HCT116 (cell line): ENCODE results near the gene SCGN. TPM values are rescaled to one million over a fixed set of nuclear protein-coding genes. Genes with fewer than 3 reads are reported as not detected.

ENCODE experiments used
- ATAC-seq: fragments of 200-7000 bp; cut with Tn5 transposase; 2 replicates; pipeline ENCODE4 v1.9.1; 2020; ENCODE audit warnings: mild to moderate bottlenecking, moderate library complexity
- BruUV-seq: library from RNA; stranded (reverse); fragments of 400-500 nt; replicated peaks from 2 replicates; lab custom pipeline; 2021; lab: Mats Ljungman, UMichigan
- CTCF ChIA-PET: fragments of 300-600 bp; sonication (Branson Sonifier 250); formaldehyde crosslinking; loops from one replicate; lab custom pipeline; 2021; ENCODE audit warnings: antibody characterized with exemption; lab: Charles Lee
- POLR2A ChIA-PET: fragments of 300-600, 350-600 bp; sonication (Branson Sonifier 250); formaldehyde crosslinking; loops from one replicate; lab custom pipeline; 2021; ENCODE audit warnings: antibody characterized with exemption; lab: Charles Lee
- RAD21 ChIA-PET, 2 experiments: fragments of 300-600 bp; sonication (Branson Sonifier 250); formaldehyde crosslinking; loops; one replicate each; lab custom pipeline; 2023; ENCODE audit warnings: low total read pairs in 2 of 2; ENCODE audit not compliant: uncharacterized antibody in 2 of 2, unreplicated experiment in 2 of 2, low non-redundant PET in 1 of 2; lab: Charles Lee
- DNase-seq: peaks from one replicate; pipeline ENCODE4 v3.0.0-alpha.2; 2010; ENCODE audit warnings: low read depth, low spot score
- H2AFZ ChIP-seq: fragments of 200-600 bp; shearing (Covaris generic), sonication (generic); 2 replicates; pipeline ENCODE4 v1.6.1; 2017; ENCODE audit warnings: low read depth, mixed run types, mixed read lengths, antibody characterized with exemption, low read length; ENCODE audit not compliant: poor library complexity, severe bottlenecking
- H3K27ac ChIP-seq: 2 replicates; pipeline ENCODE4 v1.5.1; 2012; ENCODE audit warnings: low read depth, low read length
- H3K27me3 ChIP-seq: fragments of 200-600 bp; sonication (generic); 2 replicates; pipeline ENCODE4 v1.6.1; 2016; ENCODE audit warnings: mixed run types, low read length, mixed read lengths; ENCODE audit not compliant: insufficient read depth
- H3K36me3 ChIP-seq, 2 experiments: fragments of 200-500 bp in 1 of 2; fragments of 200-600 bp in 1 of 2; sonication (Bioruptor generic) in 1 of 2; sonication (generic) in 1 of 2; 2 replicates each; pipeline versions ENCODE4 v1.5.1 to v1.6.1; 2014 to 2016; ENCODE audit warnings: low read length in 2 of 2, inconsistent platforms in 1 of 2, mixed read lengths in 1 of 2, mixed run types in 1 of 2; ENCODE audit not compliant: insufficient read depth in 2 of 2, control insufficient read depth in 1 of 2
- H3K4me1 ChIP-seq, 2 experiments: fragments of 200-600 bp in 1 of 2; sonication (generic) in 1 of 2; 2 replicates each; pipeline versions ENCODE4 v1.5.1 to v1.6.1; 2012 to 2017; ENCODE audit warnings: low read length in 2 of 2, inconsistent platforms in 1 of 2, mild to moderate bottlenecking in 1 of 2, mixed read lengths in 1 of 2, mixed run types in 1 of 2, moderate library complexity in 1 of 2; ENCODE audit not compliant: insufficient read depth in 2 of 2, control insufficient read depth in 1 of 2
- H3K4me2 ChIP-seq: fragments of 200-600 bp; sonication (generic); 2 replicates; pipeline ENCODE4 v1.6.1; 2017; ENCODE audit warnings: mixed run types, low read length, mixed read lengths
- H3K4me3 ChIP-seq, 2 experiments: fragments of 200-600 bp in 1 of 2; sonication (generic) in 1 of 2; replicated peaks in 1 of 2; 2 replicates each; pipeline ENCODE4 v1.5.1; 2011 to 2016; ENCODE audit warnings: low read length in 2 of 2, control low read depth in 1 of 2, low read depth in 1 of 2, mild to moderate bottlenecking in 1 of 2, mixed read lengths in 1 of 2, mixed run types in 1 of 2
- H3K79me2 ChIP-seq: fragments of 200-600 bp; sonication (generic); 2 replicates; pipeline ENCODE4 v1.6.1; 2017; ENCODE audit warnings: mild to moderate bottlenecking, mixed run types, low read length, moderate library complexity, mixed read lengths; ENCODE audit not compliant: insufficient read depth
- H3K9ac ChIP-seq: fragments of 200-600 bp; sonication (generic); 2 replicates; pipeline ENCODE4 v1.6.1; 2016; ENCODE audit warnings: low read length, mixed read lengths
- H3K9me2 ChIP-seq: fragments of 200-600 bp; sonication (generic), shearing (Covaris generic); 2 replicates; pipeline ENCODE4 v1.6.1; 2017; ENCODE audit warnings: mixed run types, mild to moderate bottlenecking, moderate library complexity; ENCODE audit not compliant: insufficient read depth
- H3K9me3 ChIP-seq, 2 experiments: fragments of 200-500 bp in 1 of 2; fragments of 200-600 bp in 1 of 2; sonication (Bioruptor generic) in 1 of 2; sonication (generic) in 1 of 2; 2 replicates each; pipeline ENCODE4 v1.6.1; 2014 to 2017; ENCODE audit warnings: low read length in 2 of 2, mixed read lengths in 2 of 2, inconsistent platforms in 1 of 2, low read depth in 1 of 2, mild to moderate bottlenecking in 1 of 2, mixed run types in 1 of 2, moderate library complexity in 1 of 2; ENCODE audit not compliant: control insufficient read depth in 1 of 2, insufficient read depth in 1 of 2
- H4K20me1 ChIP-seq: fragments of 200-600 bp; sonication (generic), shearing (Covaris generic); 2 replicates; pipeline ENCODE4 v1.6.1; 2017; ENCODE audit warnings: mixed run types, mild to moderate bottlenecking, moderate library complexity; ENCODE audit not compliant: insufficient read depth
- CBX3 ChIP-seq: IDR thresholded peaks from 2 replicates; pipeline ENCODE4 v1.6.1; 2012; ENCODE audit warnings: low read depth
- CEBPB ChIP-seq: IDR thresholded peaks from 2 replicates; pipeline ENCODE4 v1.6.1; 2012; ENCODE audit warnings: low read depth
- CTCF ChIP-seq, 3 experiments: fragments of 200-600 bp in 1 of 3; sonication (generic) in 1 of 3; IDR thresholded peaks in 2 of 3; conservative IDR thresholded peaks in 1 of 3; 2 replicates each; pipeline ENCODE4 v1.5.1; 2012 to 2017; ENCODE audit warnings: low read depth in 2 of 3, low read length in 2 of 3, antibody characterized with exemption in 1 of 3, borderline replicate concordance in 1 of 3, control low read depth in 1 of 3, mild to moderate bottlenecking in 1 of 3, mixed read lengths in 1 of 3, mixed run types in 1 of 3, moderate library complexity in 1 of 3; ENCODE audit not compliant: insufficient read depth in 1 of 3
- EZH2 ChIP-seq: fragments of 200-600 bp; sonication (generic); IDR thresholded peaks from 2 replicates; pipeline ENCODE4 v1.6.1; 2017; ENCODE audit warnings: antibody characterized with exemption, mixed run types
- TCF7L2 ChIP-seq: IDR thresholded peaks from 2 replicates; pipeline ENCODE4 v1.7.0; 2011; ENCODE audit warnings: borderline replicate concordance, inconsistent platforms; ENCODE audit not compliant: insufficient read depth, insufficient read length; ENCODE audit errors: extremely low read depth
- YY1 ChIP-seq: IDR thresholded peaks from 2 replicates; pipeline ENCODE4 v1.6.1; 2011; ENCODE audit warnings: low read length, low read depth, moderate library complexity, mild to moderate bottlenecking; ENCODE audit not compliant: insufficient replicate concordance; ENCODE audit errors: extremely low read depth
- intact Hi-C: fragments of 100-400 bp; cut with micrococcal nuclease; formaldehyde crosslinking; loops from 2 replicates; pipeline ENCODE4 v1.10.0; 2022
- total RNA-seq: library from RNA; stranded (reverse); gene quantifications from one replicate; pipeline ENCODE4 v1.2.1, GENCODE V29; 2021; ENCODE audit not compliant: unreplicated experiment

SCGN gene
- total RNA-seq, 1 experiment from 2014 or later: not detected

- Histone ChIP-seq H3K9me2 (no peaks in the 10 kb centered on the region), H2AFZ (no peak overlapping the region), H3K27me3 (peaks cover 16% of the 10 kb centered on the region; the same call in 1 of the 2 replicates), H3K4me2 (no peak overlapping the region), H3K4me3 (no peak overlapping the region), H3K9me3 (no peaks in the 10 kb centered on the region), H4K20me1 (no peaks in the 10 kb centered on the region), H3K4me1 (no peaks in the 10 kb centered on the region), H3K79me2 (no peaks in the 10 kb centered on the region), H3K36me3 (no peaks in the 10 kb centered on the region), H3K9ac (no peak overlapping the region), H3K27ac (no peak overlapping the region)
- DNase-seq: no peak
- intact Hi-C loops: no loop called here
- POLR2A ChIA-PET: no interaction called here
- TF ChIP-seq CTCF (IDR thresholded peaks at IDR 0.05 in 2 of 3, conservative IDR thresholded peaks at IDR 0.05 in 1 of 3; ENCODE audit: borderline replicate concordance in 1 of 3, insufficient read depth in 1 of 3, low read depth in 2 of 3, low read length in 2 of 3): no peak
- no peak for TF ChIP-seq CBX3
- TF ChIP-seq TCF7L2: no peak
- no peak for TF ChIP-seq YY1
- no peak for TF ChIP-seq EZH2
- no TSS peak for BruUV-seq
- no peak for ATAC-seq
- CTCF ChIA-PET: no interaction called here
- RAD21 ChIA-PET: no interaction called here
These were observed 25.0 kb upstream of the SCGN start for GRCh38 chr6:25627001-25627400.

GRCh38 chr6:25628471-25629197, 23.4 kb upstream of the SCGN start:
- CTCF ChIA-PET: no interaction called here
- RAD21 ChIA-PET: no interaction called here
- H3K27ac ChIP-seq: no peak overlapping the region
- TF ChIP-seq YY1 (no peak), CEBPB (no peak)
- no peaks in the 10 kb centered on the region for H4K20me1 ChIP-seq
- no peaks in the 10 kb centered on the region for H3K9me2 ChIP-seq
- no peak overlapping the region for H2AFZ ChIP-seq
- no peak overlapping the region for H3K4me2 ChIP-seq
- no peaks in the 10 kb centered on the region for H3K79me2 ChIP-seq
- H3K36me3 ChIP-seq: no peaks in the 10 kb centered on the region
- intact Hi-C loops: no loop called here
- H3K4me3 ChIP-seq: no peak overlapping the region
- ATAC-seq (no peak), DNase-seq (no peak)
- POLR2A ChIA-PET: no interaction called here
- no peaks in the 10 kb centered on the region for H3K4me1 ChIP-seq
- no peaks in the 10 kb centered on the region for H3K9me3 ChIP-seq
- peaks cover 18% of the 10 kb centered on the region; the same call in 1 of the 2 replicates for H3K27me3 ChIP-seq
- no peak overlapping the region for H3K9ac ChIP-seq
- BruUV-seq: no TSS peak
